HFF-Myc (cell line): Measurements from ENCODE around the gene BICD1.

Experiments used
- DNase-seq: peaks from one replicate; pipeline ENCODE4 v3.0.0-alpha.2; 2011; ENCODE audit warnings: low read depth; ENCODE audit errors: extremely low read depth
- H3K4me3 ChIP-seq: replicated peaks from 2 replicates; pipeline ENCODE4 v1.5.1; 2011; ENCODE audit warnings: low read depth, mild to moderate bottlenecking, control low read depth, low read length
- TF ChIP-seq, protein P1 (sequence below): IDR thresholded peaks from 2 replicates; pipeline ENCODE4 v1.5.1; 2012; ENCODE audit warnings: mild to moderate bottlenecking, low read depth, low read length, control low read depth; ENCODE audit errors: missing control alignments

Gene BICD1

DNA sequence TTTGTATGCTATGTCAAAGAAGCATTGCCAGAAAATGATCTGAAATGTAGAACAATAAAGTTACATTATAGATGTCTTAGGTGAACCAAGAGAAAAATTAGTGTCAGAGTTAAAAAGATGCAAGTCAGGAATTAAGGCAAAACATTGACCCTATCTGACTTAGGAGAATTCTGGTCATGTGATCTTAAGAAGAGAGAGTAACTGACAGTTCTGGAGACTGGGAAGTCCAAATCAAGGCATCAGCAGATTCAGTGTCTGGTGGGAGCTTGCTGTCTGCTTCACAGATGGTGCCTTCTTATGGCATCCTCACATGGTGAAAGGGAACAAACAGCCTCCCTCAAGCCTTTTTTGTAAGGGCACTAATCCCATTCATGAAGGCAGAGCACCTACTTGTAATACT lies 42.8 kb downstream of the BICD1 start:
- no peak overlapping the region for H3K4me3 ChIP-seq
- TF ChIP-seq, protein P1, sequence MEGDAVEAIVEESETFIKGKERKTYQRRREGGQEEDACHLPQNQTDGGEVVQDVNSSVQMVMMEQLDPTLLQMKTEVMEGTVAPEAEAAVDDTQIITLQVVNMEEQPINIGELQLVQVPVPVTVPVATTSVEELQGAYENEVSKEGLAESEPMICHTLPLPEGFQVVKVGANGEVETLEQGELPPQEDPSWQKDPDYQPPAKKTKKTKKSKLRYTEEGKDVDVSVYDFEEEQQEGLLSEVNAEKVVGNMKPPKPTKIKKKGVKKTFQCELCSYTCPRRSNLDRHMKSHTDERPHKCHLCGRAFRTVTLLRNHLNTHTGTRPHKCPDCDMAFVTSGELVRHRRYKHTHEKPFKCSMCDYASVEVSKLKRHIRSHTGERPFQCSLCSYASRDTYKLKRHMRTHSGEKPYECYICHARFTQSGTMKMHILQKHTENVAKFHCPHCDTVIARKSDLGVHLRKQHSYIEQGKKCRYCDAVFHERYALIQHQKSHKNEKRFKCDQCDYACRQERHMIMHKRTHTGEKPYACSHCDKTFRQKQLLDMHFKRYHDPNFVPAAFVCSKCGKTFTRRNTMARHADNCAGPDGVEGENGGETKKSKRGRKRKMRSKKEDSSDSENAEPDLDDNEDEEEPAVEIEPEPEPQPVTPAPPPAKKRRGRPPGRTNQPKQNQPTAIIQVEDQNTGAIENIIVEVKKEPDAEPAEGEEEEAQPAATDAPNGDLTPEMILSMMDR = no peak
- no peak for DNase-seq

DNA sequence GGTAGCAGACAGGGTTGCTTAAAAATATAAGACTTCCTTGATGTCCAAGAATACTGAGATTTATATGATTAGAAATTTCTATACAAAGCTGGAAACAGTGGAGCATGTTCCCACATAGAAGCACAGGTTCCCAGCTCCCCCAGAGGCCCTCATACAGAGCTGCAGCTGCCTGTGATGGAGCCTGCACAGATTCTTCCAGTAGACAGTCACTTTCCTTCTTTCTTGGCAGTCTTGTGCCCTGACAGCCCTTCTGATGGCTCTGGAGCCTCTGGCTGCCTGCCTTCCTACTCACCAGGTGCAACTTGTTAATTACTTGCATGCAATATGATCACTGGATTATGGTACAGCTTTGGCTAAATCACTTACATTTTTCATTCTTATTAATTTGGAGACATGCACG lies 44.4 kb downstream of the BICD1 start:
- TF ChIP-seq, protein P1 = no peak
- no peak overlapping the region for H3K4me3 ChIP-seq
- DNase-seq = no peak

DNA sequence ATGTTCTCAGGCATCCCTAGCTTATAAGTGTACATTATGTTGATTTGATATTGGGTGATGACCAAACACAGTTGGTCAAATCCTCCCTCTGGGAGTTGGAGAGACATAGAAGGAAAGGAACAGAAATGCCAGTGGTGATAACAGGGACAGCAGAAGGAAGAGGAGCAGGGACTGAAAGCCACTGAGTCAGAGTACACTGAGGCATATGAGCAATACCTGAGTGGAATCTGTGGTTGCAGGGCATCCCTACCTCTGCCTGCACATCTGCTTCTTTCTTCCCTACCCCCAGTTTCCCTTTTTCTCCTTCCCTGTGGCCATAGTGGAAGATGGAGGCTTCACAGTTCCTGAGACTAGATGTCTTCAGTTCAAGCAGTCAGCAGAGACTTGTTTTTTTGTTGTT lies 44.9 kb downstream of the BICD1 start:
- DNase-seq = no peak
- H3K4me3 ChIP-seq = no peak overlapping the region
- TF ChIP-seq, protein P1 = no peak

DNA sequence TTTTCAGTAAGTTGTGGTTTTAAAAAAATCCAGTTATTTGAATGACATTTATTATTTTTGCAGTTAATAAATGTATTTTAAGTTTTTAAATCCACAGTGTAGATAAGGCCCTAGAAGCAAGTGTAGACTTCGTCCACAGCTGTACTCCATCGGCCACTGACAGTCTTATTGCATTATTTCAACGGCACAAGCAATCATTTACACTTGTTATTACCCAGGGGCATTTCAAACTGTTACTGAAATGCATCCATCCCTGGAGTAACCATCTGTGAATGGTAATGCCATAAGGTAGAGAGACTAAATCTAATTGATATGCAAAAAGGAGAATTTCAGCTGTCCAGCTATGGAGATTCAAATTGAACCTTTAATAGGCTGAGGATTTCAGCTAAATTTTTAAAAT lies 48.4 kb downstream of the BICD1 start:
- no peak overlapping the region for H3K4me3 ChIP-seq
- TF ChIP-seq, protein P1 = no peak
- no peak for DNase-seq

DNA sequence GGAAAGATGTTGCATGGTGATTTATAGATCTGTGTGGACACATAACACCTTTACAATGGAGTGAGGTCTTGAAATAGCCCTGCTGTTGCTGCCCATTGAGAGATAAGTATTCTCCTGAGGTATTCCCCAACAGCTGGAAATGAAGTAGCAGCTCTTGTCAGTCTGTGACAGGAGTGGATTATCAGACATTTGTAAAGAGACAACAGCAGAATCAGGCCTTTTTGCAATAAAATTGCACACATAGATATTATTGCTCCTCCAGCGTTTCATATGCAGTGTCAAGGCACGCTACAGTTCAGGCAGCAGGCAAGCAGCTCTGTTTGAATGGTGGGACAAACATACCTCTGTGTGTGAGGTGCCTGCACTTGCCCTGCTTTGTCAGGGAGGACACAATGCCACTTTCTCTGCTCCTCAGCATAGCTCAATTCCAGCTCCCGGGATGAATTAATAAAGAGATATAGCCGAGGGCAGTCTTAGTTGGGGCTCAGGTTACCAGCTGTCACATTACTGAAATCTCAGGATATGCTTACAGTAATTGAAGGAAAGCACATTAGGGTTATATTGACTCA lies 49.4 kb downstream of the BICD1 start:
- DNase-seq = no peak

DNA sequence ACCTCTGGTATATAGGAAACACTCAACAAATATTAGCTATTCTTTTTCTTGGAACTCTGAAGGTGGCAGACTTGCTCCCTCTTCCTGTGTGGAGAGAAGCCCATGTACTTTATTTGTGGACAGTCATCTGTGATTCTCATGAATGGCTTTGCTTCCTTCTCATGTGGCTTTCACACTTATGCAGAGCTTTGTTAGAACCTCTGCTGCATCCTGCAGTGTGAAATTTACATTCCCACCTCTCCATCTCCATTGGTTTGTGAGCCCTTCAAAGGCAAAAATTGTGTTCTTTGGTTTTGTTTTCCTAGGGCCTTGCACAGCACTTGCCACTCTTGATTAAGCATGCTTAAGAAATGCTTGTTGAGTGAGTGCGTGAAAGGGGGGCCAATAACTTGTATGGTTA lies 51.9 kb downstream of the BICD1 start:
- TF ChIP-seq, protein P1 = no peak
- DNase-seq = no peak
- H3K4me3 ChIP-seq = no peak overlapping the region

More for the DNA sequence above, 49.4 kb downstream of the BICD1 start:
- no peak overlapping the region for H3K4me3 ChIP-seq
- TF ChIP-seq, protein P1 = no peak

DNA sequence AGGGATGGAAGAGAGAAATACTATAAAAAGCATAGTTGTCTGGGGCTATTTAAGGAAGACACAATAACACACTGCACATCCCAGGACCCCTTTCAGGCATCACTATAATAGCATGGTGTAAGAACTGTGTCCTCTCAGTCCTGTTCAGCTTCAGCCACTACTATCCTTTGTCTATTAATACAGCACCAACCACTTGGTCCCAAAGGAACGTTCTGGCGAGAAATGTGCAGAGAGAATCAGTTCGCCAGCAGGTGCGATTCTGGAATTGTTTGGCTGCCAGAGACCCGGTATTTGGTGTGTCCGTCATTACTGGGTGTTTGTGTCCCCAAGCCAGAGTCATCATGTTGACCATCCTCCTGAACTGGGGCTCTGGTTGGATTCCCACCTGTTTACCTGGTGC lies 52.7 kb downstream of the BICD1 start:
- no peak for DNase-seq
- H3K4me3 ChIP-seq = no peak overlapping the region
- TF ChIP-seq, protein P1 = no peak
